ENCODE results near the gene HFM1.

GRCh38 chr1:91334856-91335255, 69.8 kb downstream of the HFM1 start:
- TF ChIP-seq RAD21 (IDR thresholded peaks at IDR 0.05; ENCODE audit: low read depth): no peak
- TF ChIP-seq REST (IDR thresholded peaks at IDR 0.05; ENCODE audit: low read depth): no peak
- no peak for TF ChIP-seq FOXM1 (IDR thresholded peaks at IDR 0.05; ENCODE audit: borderline replicate concordance, low read depth)
- TF ChIP-seq EP300 (IDR thresholded peaks at IDR 0.05; ENCODE audit: borderline replicate concordance): no peak
